ENCODE measurements around the gene PPP1R3D.
"Not testable (repeated sequence)": the region's sequence is repeated elsewhere in the genome, so short reads cannot be mapped to it uniquely, and the experiment has no call there.

The PPP1R3D gene, protein sequence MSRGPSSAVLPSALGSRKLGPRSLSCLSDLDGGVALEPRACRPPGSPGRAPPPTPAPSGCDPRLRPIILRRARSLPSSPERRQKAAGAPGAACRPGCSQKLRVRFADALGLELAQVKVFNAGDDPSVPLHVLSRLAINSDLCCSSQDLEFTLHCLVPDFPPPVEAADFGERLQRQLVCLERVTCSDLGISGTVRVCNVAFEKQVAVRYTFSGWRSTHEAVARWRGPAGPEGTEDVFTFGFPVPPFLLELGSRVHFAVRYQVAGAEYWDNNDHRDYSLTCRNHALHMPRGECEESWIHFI

GRCh38 chr20:59940129-59940955 lies at the start of gene PPP1R3D, which contains the start of gene FAM217B:
Gene PPP1R3D (minus strand): TSS chr20:59940305. CDS start chr20:59939931, 374 bp downstream.
Gene FAM217B (plus strand): TSS chr20:59940389. CDS start chr20:59943944, 3,555 bp downstream.
- DNase-seq (ENCODE audit: low read depth, low spot score) = peak; percentile 73

DNA sequence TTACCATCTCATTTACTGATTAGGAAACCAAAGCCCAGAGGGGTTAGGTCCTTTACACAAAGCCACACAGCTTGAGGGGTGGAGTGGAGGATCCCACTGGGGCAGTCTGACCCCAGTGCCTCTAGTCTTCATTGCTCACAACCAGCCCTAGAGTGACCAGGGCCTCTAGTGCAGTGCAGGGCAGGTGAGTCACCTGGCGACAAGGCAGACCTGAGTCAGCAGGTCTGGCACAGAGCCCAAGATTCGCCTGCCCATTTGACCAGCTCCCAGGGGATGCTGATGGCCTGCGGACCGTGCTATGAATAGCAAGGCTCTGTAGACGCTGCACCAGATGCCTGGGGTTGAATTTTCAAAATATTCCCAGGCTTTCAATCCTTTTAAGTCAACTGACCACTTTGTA lies 48.0 kb upstream of the PPP1R3D start:
- no peak for DNase-seq (ENCODE audit: low read depth, low spot score)

GRCh38 chr20:59987135-59987534 lies 47.0 kb upstream of the PPP1R3D start:
- DNase-seq (ENCODE audit: low read depth, low spot score) = no peak

DNA sequence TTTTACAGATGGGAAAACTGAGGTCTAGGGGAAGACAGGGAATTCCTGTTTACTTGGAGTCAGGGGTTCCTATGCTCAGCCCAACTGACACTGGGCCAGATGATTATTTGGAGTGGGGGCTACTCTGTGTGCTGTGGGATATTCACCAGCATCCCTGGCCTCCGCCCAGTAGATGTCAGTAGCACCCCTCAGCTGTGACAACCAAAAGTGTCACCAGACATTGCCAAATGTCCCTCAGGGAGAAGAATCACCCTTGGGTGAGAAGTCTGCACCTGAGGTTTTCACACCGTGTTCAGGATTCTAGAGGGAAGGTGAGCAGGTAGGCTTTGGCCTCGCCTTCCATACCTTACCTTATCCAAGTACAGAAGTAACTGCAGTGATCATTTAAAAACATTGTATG lies 45.8 kb upstream of the PPP1R3D start:
- no peak for DNase-seq (ENCODE audit: low read depth, low spot score)

DNA sequence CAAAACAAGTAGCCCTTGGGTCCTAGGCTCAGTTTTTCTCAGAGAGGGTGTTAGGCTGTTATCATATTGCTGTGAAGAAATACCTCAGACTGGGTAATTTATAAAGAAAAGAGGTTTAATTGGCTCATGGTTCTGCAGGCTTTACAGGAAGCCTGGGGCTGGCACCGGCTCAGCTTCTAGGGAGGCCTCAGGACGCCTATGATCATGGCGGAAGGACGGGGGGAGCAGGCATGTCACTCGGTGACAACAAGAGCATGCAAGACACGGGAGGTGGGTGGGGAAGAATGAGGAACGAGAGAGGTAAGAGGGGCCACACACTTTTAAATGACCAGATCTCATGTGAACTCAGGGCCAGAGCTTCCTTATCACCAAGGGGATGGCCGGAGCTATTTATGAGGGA lies 45.1 kb upstream of the PPP1R3D start:
- no peak for DNase-seq (ENCODE audit: low read depth, low spot score)

GRCh38 chr20:59984541-59984940 lies 44.4 kb upstream of the PPP1R3D start:
- DNase-seq (ENCODE audit: low read depth, low spot score) = no peak

- DNase-seq (ENCODE audit: low read depth, low spot score) = no peak
Observed at GRCh38 chr20:59983076-59983475, 43.0 kb upstream of the PPP1R3D start.

DNA sequence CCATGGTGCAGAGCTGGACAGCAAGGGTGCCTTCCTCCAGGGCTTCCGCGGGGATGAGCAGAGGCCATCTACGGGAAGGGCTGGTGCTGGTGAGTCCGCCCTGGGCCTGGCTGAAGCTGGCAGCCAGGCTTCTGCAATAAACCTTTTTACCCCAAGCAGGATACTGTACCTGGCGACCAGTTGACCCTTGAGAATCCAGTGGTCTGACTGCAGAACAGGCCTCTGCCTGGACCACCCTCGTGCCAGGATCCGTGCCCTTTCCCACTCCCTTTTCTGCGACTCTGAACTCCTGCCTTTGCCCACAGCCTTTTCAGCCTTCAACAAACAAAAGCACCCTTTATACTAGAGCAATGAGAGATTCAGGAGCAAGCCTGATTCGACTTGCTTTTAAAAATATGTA lies 37.0 kb upstream of the PPP1R3D start:
- DNase-seq (ENCODE audit: low read depth, low spot score) = no peak

DNA sequence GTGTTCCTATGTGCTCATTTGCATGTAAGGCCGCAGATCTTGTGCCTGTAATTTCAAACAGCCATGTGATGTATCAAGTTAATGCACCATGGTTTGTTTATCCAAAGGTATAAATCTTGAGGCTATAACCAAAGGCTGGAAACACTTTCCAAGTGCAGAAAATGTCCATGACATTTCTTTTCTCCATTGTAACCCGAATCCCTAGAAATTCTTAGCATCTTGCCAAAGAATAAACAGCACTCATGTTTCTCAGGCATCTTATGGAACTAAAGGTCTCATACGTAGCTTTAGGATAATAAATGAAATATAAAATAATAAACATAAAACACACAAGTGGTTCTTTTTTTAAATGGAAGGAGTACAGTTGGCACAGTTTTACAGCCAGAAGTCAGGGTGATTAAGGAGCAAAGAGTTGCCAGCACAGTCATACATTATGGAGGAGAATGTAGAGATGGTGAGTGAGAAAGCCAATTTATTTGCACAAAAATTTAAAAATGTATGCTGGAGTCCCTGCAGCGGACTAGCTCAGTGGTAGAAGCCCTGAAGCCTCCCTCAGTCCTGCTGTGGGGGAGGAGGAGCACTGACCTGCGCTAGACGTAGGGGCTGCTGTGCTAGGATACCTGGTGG lies 36.2 kb upstream of the PPP1R3D start:
- DNase-seq (ENCODE audit: low read depth, low spot score) = no peak

- no peak for DNase-seq (ENCODE audit: low read depth, low spot score)
Observed at GRCh38 chr20:59972037-59972801, 32.1 kb upstream of the PPP1R3D start.

GRCh38 chr20:59971428-59971827 lies 31.3 kb upstream of the PPP1R3D start:
- DNase-seq (ENCODE audit: low read depth, low spot score) = no peak

- DNase-seq (ENCODE audit: low read depth, low spot score) = no peak
Observed at GRCh38 chr20:59966428-59966827, 26.3 kb upstream of the PPP1R3D start.

GRCh38 chr20:59962155-59962554 lies 22.1 kb upstream of the PPP1R3D start:
- no peak for DNase-seq (ENCODE audit: low read depth, low spot score)

DNA sequence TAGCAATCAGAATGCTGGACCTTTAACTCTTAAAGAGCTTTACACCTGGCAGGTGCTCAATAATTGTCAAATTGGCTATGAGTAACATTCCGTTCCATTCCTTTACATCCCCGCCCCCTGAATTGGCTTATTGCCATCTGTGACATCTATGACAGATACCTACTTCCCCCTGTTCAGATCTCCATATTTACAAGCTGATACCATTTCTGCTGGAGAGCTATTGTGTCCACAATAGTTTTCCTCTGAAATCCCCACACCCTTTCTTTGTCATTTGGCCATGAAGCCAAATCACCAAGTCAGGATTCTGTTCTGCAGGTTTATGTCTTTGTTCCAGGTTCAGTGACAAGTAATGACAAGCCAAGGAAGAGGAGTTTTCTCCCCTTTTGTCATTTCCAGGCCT lies 21.3 kb upstream of the PPP1R3D start:
- DNase-seq (ENCODE audit: low read depth, low spot score) = no peak

DNA sequence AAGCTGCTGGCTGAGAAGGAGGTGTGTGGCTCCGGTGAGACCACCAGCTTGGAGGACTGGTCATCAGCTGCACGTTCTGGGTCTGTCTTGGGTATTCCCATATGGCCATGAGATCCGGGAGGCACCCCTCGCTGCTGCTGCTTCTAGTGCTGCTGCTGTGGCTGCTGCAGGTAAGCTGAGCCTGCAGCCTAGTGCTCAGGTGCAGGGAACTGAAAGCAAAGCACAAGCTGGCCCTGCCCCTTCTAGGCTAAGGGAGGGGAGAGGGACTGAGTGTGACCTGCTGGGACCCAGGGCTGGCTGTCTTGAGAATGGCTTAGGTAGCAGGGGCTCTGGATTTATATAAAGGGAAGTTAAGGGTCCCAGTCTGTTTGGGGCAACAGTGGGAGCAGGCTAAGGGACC lies 18.5 kb upstream of the PPP1R3D start:
- DNase-seq (ENCODE audit: low read depth, low spot score) = no peak

- no peak for DNase-seq (ENCODE audit: low read depth, low spot score)
Observed at GRCh38 chr20:59958123-59958522, 18.0 kb upstream of the PPP1R3D start, which contains the start of gene CDH26. Gene CDH26 (plus strand): TSS chr20:59958423. CDS start chr20:59958727, 304 bp downstream.

DNA sequence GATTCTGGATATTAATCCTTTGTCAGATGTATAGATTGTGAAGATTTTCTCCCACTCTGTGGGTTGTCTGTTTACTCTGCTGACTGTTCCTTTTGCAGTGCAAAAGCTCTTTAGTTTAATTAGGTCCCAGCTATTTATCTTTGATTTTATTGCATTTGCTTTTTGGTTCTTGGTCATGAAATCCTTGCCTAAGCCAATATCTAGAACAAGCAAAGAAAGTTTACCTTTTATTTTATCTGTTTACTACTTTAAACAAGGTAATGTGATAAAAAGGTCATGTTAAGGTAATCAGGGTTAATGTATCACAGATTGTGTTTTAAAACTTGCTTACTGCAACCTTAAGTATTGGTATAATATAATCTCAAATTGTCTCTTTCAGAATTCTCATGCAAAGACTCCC lies 17.5 kb upstream of the PPP1R3D start:
- not testable (repeated sequence) for DNase-seq (ENCODE audit: low read depth, low spot score)

- no peak for DNase-seq (ENCODE audit: low read depth, low spot score)
Observed at GRCh38 chr20:59955131-59955796, 15.2 kb upstream of the PPP1R3D start.

DNA sequence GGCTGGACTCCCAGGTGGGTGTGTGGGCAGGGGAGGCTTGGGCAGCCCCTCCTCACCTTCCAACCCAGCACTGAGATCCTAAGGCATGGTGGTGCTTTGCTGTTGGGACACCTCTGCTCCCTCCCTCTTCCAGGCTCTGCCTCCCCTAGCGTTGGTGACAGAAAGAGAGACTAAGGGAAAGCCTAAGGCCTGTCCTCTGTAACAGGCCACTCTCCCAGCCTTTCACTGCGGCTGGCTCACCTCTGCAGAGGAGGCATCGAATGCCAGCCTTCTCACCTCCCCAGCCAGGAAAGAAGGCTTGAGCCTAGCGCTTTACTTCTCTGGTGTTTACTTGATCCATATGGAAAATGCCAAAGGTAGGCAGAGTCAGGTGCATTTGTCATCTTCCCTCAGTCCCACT lies 14.6 kb upstream of the PPP1R3D start:
- no peak for DNase-seq (ENCODE audit: low read depth, low spot score)

- DNase-seq (ENCODE audit: low read depth, low spot score) = no peak
Observed at GRCh38 chr20:59949911-59950310, 9.8 kb upstream of the PPP1R3D start.

All from activated CD4-positive, CD25-positive, alpha-beta regulatory T cell treated with anti-CD3 and anti-CD28 coated beads, Interleukin-2, amount 50 U/mL, for 16 hours (primary cell).